Activated gamma-delta T cell (primary cell): ENCODE results near the gene XPNPEP1.
A peak's percentile ranks its signal among the peaks of the same experiment; 100 is the strongest.

Source experiments
- DNase-seq: peaks from one replicate; lab custom pipeline; 2025; lab: John Stamatoyannopoulos, UW
- total RNA-seq, 2 donors: gene quantifications; one replicate each; lab custom pipeline; 2026; lab: John Stamatoyannopoulos, UW

The XPNPEP1 gene
- total RNA-seq, result 110 to 114 reads per million in 2 donors

- peak; percentile 78 for DNase-seq
Observed at GRCh38 chr10:109922976-109923921, at the start of gene XPNPEP1. XPNPEP1 (minus strand) TSS chr10:109923511; CDS start chr10:109923433, 78 bp downstream.

- no peak for DNase-seq
Observed at GRCh38 chr10:109972372-109973001, 49.2 kb upstream of the XPNPEP1 start.

GRCh38 chr10:109971634-109972033 is 48.3 kb upstream of the XPNPEP1 start:
- no peak for DNase-seq

- DNase-seq, result no peak
Observed at GRCh38 chr10:109969760-109970346, 46.5 kb upstream of the XPNPEP1 start.

- no peak for DNase-seq
Observed at GRCh38 chr10:109968953-109969759, 45.8 kb upstream of the XPNPEP1 start.

- no peak for DNase-seq
Observed at GRCh38 chr10:109967739-109968088, 44.4 kb upstream of the XPNPEP1 start.

- DNase-seq, result no peak
Observed at GRCh38 chr10:109966961-109967738, 43.8 kb upstream of the XPNPEP1 start.

- DNase-seq, result no peak
Observed at GRCh38 chr10:109964318-109964717, 41.0 kb upstream of the XPNPEP1 start.

GRCh38 chr10:109963439-109963838 is 40.1 kb upstream of the XPNPEP1 start:
- DNase-seq, result no peak

GRCh38 chr10:109962247-109962646 is 38.9 kb upstream of the XPNPEP1 start:
- no peak for DNase-seq

GRCh38 chr10:109961174-109962001 is 38.1 kb upstream of the XPNPEP1 start:
- no peak for DNase-seq

GRCh38 chr10:109960682-109961081 is 37.4 kb upstream of the XPNPEP1 start:
- no peak for DNase-seq

GRCh38 chr10:109959259-109960145 is 36.2 kb upstream of the XPNPEP1 start:
- no peak for DNase-seq

GRCh38 chr10:109958059-109958458 is 34.7 kb upstream of the XPNPEP1 start:
- no peak for DNase-seq

- DNase-seq, result no peak
Observed at GRCh38 chr10:109957092-109957797, 33.9 kb upstream of the XPNPEP1 start.

GRCh38 chr10:109956454-109957091 is 33.3 kb upstream of the XPNPEP1 start:
- no peak for DNase-seq

GRCh38 chr10:109953766-109954165 is 30.5 kb upstream of the XPNPEP1 start:
- DNase-seq, result no peak

- DNase-seq, result no peak
Observed at GRCh38 chr10:109952526-109952925, 29.2 kb upstream of the XPNPEP1 start.
